ENCODE measurements around the gene FJX1.

GRCh38 chr11:35606206-35606605 lies 12.1 kb upstream of the FJX1 start:
- TF ChIP-seq SIN3A (IDR thresholded peaks at IDR 0.05; ENCODE audit: low read depth): no peak
- TF ChIP-seq, protein P1, sequence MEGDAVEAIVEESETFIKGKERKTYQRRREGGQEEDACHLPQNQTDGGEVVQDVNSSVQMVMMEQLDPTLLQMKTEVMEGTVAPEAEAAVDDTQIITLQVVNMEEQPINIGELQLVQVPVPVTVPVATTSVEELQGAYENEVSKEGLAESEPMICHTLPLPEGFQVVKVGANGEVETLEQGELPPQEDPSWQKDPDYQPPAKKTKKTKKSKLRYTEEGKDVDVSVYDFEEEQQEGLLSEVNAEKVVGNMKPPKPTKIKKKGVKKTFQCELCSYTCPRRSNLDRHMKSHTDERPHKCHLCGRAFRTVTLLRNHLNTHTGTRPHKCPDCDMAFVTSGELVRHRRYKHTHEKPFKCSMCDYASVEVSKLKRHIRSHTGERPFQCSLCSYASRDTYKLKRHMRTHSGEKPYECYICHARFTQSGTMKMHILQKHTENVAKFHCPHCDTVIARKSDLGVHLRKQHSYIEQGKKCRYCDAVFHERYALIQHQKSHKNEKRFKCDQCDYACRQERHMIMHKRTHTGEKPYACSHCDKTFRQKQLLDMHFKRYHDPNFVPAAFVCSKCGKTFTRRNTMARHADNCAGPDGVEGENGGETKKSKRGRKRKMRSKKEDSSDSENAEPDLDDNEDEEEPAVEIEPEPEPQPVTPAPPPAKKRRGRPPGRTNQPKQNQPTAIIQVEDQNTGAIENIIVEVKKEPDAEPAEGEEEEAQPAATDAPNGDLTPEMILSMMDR (IDR thresholded peaks at IDR 0.05 in 2 of 3, conservative IDR thresholded peaks at IDR 0.05 in 1 of 3; ENCODE audit: borderline replicate concordance in 1 of 3, insufficient read depth in 1 of 3, low read depth in 2 of 3, low read length in 2 of 3): no peak
- TF ChIP-seq SP1 (IDR thresholded peaks at IDR 0.05; ENCODE audit: low read depth): no peak
- no peak for TF ChIP-seq POLR2A (IDR thresholded peaks at IDR 0.05; ENCODE audit: borderline replicate concordance, extremely low read depth, insufficient read depth, insufficient read length)
- TF ChIP-seq JUND (IDR thresholded peaks at IDR 0.05): no peak
- TF ChIP-seq RAD21 (IDR thresholded peaks at IDR 0.05; ENCODE audit: low read depth): no peak
- TF ChIP-seq YY1 (IDR thresholded peaks at IDR 0.05; ENCODE audit: extremely low read depth, insufficient replicate concordance, low read depth, low read length): no peak
- no peak for TF ChIP-seq POLR2AphosphoS5 (IDR thresholded peaks at IDR 0.05; ENCODE audit: low read depth, low read length)
- no peak for TF ChIP-seq ZNF274 (IDR thresholded peaks at IDR 0.05; ENCODE audit: low read depth, low read length)
- TF ChIP-seq, protein P2, sequence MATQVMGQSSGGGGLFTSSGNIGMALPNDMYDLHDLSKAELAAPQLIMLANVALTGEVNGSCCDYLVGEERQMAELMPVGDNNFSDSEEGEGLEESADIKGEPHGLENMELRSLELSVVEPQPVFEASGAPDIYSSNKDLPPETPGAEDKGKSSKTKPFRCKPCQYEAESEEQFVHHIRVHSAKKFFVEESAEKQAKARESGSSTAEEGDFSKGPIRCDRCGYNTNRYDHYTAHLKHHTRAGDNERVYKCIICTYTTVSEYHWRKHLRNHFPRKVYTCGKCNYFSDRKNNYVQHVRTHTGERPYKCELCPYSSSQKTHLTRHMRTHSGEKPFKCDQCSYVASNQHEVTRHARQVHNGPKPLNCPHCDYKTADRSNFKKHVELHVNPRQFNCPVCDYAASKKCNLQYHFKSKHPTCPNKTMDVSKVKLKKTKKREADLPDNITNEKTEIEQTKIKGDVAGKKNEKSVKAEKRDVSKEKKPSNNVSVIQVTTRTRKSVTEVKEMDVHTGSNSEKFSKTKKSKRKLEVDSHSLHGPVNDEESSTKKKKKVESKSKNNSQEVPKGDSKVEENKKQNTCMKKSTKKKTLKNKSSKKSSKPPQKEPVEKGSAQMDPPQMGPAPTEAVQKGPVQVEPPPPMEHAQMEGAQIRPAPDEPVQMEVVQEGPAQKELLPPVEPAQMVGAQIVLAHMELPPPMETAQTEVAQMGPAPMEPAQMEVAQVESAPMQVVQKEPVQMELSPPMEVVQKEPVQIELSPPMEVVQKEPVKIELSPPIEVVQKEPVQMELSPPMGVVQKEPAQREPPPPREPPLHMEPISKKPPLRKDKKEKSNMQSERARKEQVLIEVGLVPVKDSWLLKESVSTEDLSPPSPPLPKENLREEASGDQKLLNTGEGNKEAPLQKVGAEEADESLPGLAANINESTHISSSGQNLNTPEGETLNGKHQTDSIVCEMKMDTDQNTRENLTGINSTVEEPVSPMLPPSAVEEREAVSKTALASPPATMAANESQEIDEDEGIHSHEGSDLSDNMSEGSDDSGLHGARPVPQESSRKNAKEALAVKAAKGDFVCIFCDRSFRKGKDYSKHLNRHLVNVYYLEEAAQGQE (IDR thresholded peaks at IDR 0.05; ENCODE audit: low read depth): no peak
- no peak for TF ChIP-seq ELF1 (IDR thresholded peaks at IDR 0.05; ENCODE audit: borderline replicate concordance, low read depth)
- TF ChIP-seq, protein P3, sequence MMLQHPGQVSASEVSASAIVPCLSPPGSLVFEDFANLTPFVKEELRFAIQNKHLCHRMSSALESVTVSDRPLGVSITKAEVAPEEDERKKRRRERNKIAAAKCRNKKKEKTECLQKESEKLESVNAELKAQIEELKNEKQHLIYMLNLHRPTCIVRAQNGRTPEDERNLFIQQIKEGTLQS (IDR thresholded peaks at IDR 0.05): no peak
- no peak for TF ChIP-seq ZBTB33 (IDR thresholded peaks at IDR 0.05; ENCODE audit: extremely low read depth, insufficient replicate concordance, low read length)
